Measurements from ENCODE around the gene FAM135A.

DNA sequence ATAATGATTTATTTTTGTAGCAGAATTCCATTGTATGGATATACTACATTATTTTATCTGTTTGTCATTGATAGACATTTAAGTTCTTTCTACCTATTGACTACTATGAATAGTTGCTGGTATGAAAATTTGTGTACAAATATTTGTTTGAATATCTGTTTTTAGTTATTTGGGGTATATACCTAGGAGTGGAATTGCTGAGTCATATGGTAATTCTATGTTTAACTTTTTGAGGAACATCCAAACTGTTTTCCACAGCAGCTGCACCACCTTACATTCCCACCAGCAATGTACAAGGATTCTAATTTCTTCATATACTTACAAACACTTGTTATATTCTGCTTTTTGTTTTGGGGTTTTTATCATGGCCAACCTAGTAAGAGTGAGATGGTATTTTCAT, 97.3 kb downstream of the FAM135A start:
- TF ChIP-seq POLR2AphosphoS5 (IDR thresholded peaks at IDR 0.05; ENCODE audit: low read depth, low read length) = no peak
- TF ChIP-seq FOXP2 (optimal IDR thresholded peaks at IDR 0.05; ENCODE audit: borderline replicate concordance, extremely low read depth, extremely low read length, insufficient read depth) = no peak
